ENCODE results near the gene MAP3K4. TPM values are rescaled to one million over a fixed set of nuclear protein-coding genes. Genes with fewer than 3 reads are reported as not detected.

The MAP3K4 gene
- total and polyA plus RNA-seq, 2 of the 4 experiments (the other 2 are of a cell fraction), result 11.5 to 20.4 TPM

DNA sequence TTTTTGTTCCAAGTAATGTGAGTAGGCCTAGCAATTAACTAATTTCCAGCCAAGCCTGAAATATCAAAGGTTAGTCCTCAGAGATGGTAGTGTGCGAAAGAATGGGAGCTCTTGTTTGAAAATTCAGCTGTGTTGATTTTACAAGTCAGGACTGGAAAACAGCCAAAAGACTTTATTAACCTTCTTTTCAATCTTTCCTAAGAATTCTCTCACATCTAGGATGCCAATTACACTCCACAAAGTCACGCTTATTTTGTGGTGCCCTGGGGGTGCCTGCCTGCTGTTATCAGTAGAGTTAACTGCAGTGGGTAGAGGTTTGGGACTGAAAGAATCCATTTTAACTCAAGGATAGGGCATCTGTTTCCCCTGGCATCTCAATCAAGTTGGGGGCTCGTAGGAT is 30.7 kb upstream of the MAP3K4 start:
- no TSS peak for BruUV-seq (replicated peaks)
- Histone ChIP-seq H3K4me2 (ENCODE audit: low read depth, low read length) (no peak overlapping the region), H3K4me1 (ENCODE audit: control insufficient read depth, insufficient read depth, low read length) (no peaks in the 10 kb centered on the region), H3K9me3 (ENCODE audit: control insufficient read depth, insufficient read depth, low read length) (no peaks in the 10 kb centered on the region), H3K18ac (ENCODE audit: low read depth, low read length) (no peak overlapping the region), H2AFZ (replicated peaks; ENCODE audit: low read length, poor library complexity) (no peak overlapping the region), H3K36me3 (ENCODE audit: control insufficient read depth, insufficient read depth, low read length) (no peaks in the 10 kb centered on the region), H4K8ac (ENCODE audit: low read depth in 2 of 2, low read length in 2 of 2) (no peak overlapping the region), H3K56ac (ENCODE audit: extremely low read depth, insufficient read depth, low read length) (no peak overlapping the region), H4K91ac (ENCODE audit: insufficient read depth, low read depth, low read length) (no peak overlapping the region), H3K9me1 (ENCODE audit: insufficient read depth, low read length) (no peaks in the 10 kb centered on the region), H2BK15ac (ENCODE audit: low read depth, low read length) (no peak overlapping the region), H3K27me3 (ENCODE audit: control insufficient read depth, insufficient read depth, low read length) (peaks cover 9% of the 10 kb centered on the region), H4K20me1 (ENCODE audit: insufficient read depth, low read length) (no peaks in the 10 kb centered on the region), H2BK5ac (ENCODE audit: low read depth, low read length, poor library complexity, severe bottlenecking) (no peak overlapping the region), H3K9ac (ENCODE audit: low read depth, low read length) (no peak overlapping the region), H3K23ac (ENCODE audit: low read depth, low read length) (no peak overlapping the region), H3K4me3 (ENCODE audit: insufficient read depth, low read depth, low read length) (no peak overlapping the region), H3K14ac (replicated peaks; ENCODE audit: low read depth, low read length) (no peak overlapping the region), H3K27ac (ENCODE audit: insufficient read depth, low read length) (no peak overlapping the region), H2BK120ac (ENCODE audit: low read depth, low read length) (no peak overlapping the region), H4K5ac (ENCODE audit: low read depth, low read length) (no peak overlapping the region), H2BK20ac (ENCODE audit: low read depth, low read length) (no peak overlapping the region), H3K4ac (ENCODE audit: low read depth, low read length) (no peak overlapping the region), H3K79me1 (ENCODE audit: low read depth in 1 of 2, low read length in 2 of 2) (no peaks in the 10 kb centered on the region), H2AK5ac (ENCODE audit: low read depth, low read length) (no peak overlapping the region), H2AK9ac (replicated peaks; ENCODE audit: low read depth, low read length, poor library complexity) (no peak overlapping the region)
- no peak for ATAC-seq (ENCODE audit: low read depth)
- intact Hi-C loops (cut with micrococcal nuclease) (no loop called here), dilution Hi-C loops (cut with HindIII; ENCODE audit: low sequenced_read_pairs, unreplicated experiment) (no loop called here), in situ Hi-C loops (cut with MboI; ENCODE audit: low sequenced_read_pairs) (no loop called here)
- TF ChIP-seq RFX5 (IDR thresholded peaks at IDR 0.05; ENCODE audit: low read depth, low read length), result no peak
- TF ChIP-seq CEBPB (IDR thresholded peaks at IDR 0.05; ENCODE audit: low read depth, low read length), result no peak
- TF ChIP-seq, protein P1, sequence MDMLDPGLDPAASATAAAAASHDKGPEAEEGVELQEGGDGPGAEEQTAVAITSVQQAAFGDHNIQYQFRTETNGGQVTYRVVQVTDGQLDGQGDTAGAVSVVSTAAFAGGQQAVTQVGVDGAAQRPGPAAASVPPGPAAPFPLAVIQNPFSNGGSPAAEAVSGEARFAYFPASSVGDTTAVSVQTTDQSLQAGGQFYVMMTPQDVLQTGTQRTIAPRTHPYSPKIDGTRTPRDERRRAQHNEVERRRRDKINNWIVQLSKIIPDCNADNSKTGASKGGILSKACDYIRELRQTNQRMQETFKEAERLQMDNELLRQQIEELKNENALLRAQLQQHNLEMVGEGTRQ (IDR thresholded peaks at IDR 0.05; ENCODE audit: low read depth, low read length), result no peak
- no peak for TF ChIP-seq BHLHE40 (IDR thresholded peaks at IDR 0.05; ENCODE audit: low read depth, low read length)
- TF ChIP-seq MXI1 (IDR thresholded peaks at IDR 0.05; ENCODE audit: borderline replicate concordance, low read depth, low read length), result no peak
- TF ChIP-seq MAFK (IDR thresholded peaks at IDR 0.05; ENCODE audit: low read depth, low read length), result no peak
- TF ChIP-seq SMC3 (IDR thresholded peaks at IDR 0.05; ENCODE audit: low read depth, low read length), result no peak
- no peak for TF ChIP-seq RAD21 (IDR thresholded peaks at IDR 0.05; ENCODE audit: low read length)
- no peak for TF ChIP-seq FOS (IDR thresholded peaks at IDR 0.05; ENCODE audit: low read depth, low read length)
- no peak for DNase-seq
- WGBS, 2 experiments (ENCODE audit: extremely low coverage in 2 of 2, insufficient read length in 1 of 2), result 20% methylated on average over 1 of the region's 3 CpGs; no CpG with 5 or more reads in 1 of the 2 experiments
- ChIA-PET POLR2A (ENCODE audit: unreplicated experiment) (no interaction called here), CTCF (no interaction called here)
